Testis (tissue), 2 donors: ENCODE results near the gene TEN1.

Experiments
- POLR2A ChIP-seq: fragments of 450-650 bp; IDR thresholded peaks from one replicate; pipeline ENCODE4 v1.6.1; 2017; ENCODE audit warnings: antibody characterized with exemption, mild to moderate bottlenecking, moderate library complexity
- TF ChIP-seq, protein P1 (sequence below), 3 experiments: fragments of 450-650 bp in 2 of 3; fragments of 200-600 bp in 1 of 3; sonication (generic) in 1 of 3; IDR thresholded peaks; one replicate each; pipeline ENCODE4 v1.5.1; 2016 to 2019; ENCODE audit warnings: antibody characterized with exemption in 3 of 3, mild to moderate bottlenecking in 2 of 3, moderate library complexity in 1 of 3

DNA sequence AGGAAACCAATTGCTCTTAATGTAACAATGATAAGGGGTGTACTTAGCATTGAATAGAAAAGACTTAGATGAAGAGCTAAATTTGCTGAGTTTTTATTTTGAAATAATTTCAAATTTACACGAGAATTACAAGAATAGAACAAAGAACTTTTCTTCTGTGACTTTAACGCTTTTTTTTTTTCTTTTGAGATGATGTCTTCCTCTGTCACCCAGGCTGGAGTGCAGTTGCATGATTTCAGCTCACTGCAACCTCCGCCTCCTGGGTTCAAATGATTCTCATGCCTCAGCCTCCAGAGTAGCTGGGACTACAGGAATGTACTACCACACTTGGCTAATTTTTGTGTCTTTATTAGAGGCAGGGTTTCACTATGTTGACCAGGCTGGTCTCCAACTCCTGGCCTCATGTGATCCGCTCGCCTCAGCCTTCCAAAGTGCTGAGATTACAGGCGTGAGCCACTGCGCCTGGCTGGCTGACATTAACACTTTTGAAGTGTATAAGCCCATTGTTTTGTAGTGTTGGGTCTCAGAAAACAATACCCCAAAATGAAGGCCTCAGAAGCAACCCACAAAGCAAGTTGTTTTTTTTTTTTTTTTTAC lies 2.1 kb downstream of the TEN1 start:
- TF ChIP-seq, protein P1, sequence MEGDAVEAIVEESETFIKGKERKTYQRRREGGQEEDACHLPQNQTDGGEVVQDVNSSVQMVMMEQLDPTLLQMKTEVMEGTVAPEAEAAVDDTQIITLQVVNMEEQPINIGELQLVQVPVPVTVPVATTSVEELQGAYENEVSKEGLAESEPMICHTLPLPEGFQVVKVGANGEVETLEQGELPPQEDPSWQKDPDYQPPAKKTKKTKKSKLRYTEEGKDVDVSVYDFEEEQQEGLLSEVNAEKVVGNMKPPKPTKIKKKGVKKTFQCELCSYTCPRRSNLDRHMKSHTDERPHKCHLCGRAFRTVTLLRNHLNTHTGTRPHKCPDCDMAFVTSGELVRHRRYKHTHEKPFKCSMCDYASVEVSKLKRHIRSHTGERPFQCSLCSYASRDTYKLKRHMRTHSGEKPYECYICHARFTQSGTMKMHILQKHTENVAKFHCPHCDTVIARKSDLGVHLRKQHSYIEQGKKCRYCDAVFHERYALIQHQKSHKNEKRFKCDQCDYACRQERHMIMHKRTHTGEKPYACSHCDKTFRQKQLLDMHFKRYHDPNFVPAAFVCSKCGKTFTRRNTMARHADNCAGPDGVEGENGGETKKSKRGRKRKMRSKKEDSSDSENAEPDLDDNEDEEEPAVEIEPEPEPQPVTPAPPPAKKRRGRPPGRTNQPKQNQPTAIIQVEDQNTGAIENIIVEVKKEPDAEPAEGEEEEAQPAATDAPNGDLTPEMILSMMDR (IDR thresholded peaks at IDR 0.05): no peak
- no peak for TF ChIP-seq POLR2A
